Activated CD4-positive, alpha-beta T cell treated with anti-CD3 and anti-CD28 coated beads for 24 hours (primary cell): Measurements from ENCODE around the gene CDRT15.
"Not testable (repeated sequence)": the region's sequence is repeated elsewhere in the genome, so short reads cannot be mapped to it uniquely, and the experiment has no call there.

ENCODE experiments used
- DNase-seq, 2 donors: peaks; one replicate each; pipeline ENCODE4 v3.0.0-alpha.2; 2020; ENCODE audit warnings: low read depth in 2 of 2

The CDRT15 gene

DNA sequence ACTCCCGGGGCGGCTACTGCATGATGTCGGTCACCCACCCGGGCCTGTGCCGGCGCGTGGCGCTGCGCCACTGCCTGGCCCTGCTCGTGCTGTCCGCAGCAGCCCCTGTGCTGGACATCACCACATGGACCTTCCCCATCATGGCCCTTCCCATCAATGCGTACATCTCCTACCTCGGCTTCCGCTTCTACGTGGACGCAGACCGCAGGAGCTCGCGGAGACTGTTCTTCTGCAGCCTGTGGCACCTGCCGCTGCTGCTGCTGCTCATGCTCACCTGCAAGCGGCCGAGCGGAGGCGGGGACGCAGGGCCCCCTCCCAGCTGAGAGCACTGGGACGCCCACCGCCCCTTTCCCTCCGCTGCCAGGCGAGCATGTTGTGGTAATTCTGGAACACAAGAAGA is 29.8 kb downstream of the CDRT15 start:
- DNase-seq: no peak

DNA sequence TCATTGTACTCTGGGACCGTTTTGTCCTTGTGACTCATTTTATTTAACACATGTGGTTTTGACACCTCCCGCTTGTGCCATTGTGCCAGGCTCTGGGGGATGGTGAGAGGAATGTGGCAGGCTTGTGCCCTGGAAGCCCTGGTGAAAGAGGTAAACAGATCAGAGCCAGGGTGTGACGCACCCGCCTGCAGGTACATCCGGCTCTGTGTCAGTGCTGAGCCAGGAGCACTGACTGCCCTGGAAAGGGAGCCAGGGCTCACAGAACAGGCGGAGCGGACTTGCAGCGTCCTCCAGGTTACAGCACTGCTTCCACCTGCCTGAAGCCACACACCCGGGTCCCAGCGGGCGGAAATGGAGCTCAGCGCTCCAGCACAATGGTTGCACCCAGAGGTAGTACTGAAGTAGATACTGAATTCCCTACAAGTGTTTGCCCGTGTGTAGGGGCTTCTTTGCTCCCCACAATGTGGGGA is 30.6 kb downstream of the CDRT15 start:
- DNase-seq: peak; percentile 49 to 53

DNA sequence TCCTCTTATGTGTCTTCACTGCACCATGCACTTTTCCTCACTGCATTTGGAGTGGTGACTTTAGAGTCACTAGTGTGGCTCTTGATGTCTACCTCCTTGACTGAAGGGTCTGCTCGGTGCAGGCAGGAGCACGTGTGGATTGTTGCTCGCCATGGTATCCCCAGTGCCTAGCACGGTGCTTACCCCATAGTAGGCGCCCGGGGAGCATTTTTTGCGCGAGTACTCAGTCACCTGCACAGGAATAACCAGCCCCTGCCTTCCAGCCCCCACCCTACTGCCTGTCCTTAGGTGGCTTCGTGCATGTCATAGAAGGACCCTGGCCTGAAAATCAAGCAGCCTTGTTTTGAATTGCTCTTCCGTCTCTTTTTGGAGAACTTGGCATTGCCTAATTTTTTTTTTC is 31.3 kb downstream of the CDRT15 start:
- DNase-seq: no peak

DNA sequence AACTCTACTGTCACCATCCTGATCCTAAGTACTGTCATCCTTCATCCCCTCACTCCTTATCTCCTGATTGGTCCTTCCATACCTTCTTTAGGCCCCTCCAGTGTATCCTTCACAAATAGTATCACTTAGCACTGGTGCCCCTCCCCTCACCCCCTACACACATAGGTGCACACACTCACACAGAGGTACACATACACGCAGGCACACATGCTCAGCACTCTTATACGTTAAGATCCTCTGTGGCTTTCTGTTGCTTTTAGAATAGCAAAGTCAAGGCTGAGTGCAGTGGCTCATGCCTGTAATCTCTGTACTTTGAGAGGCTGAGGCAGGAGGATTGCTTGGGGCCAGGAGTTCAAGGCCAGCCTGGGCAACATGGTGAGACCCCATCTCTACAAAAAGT is 32.1 kb downstream of the CDRT15 start:
- no peak for DNase-seq

DNA sequence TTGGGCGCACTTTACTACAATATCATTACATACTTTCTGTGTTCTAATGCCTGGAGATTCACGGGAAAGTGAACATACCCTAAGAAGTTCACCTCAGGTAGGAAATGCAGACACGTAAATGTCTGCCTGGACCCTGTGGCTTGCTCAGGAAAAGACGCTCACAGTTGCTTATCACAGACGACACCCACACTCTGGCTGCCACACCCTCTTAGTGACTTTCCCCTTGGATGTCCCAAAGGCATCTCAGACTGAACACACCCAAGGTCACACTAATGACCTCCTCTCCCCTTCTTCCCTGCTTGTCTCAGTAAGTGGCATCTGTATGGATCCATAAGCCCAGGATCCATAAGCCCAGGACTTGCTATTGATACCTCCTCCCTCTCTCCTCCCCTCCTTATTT is 32.6 kb downstream of the CDRT15 start:
- no peak for DNase-seq

DNA sequence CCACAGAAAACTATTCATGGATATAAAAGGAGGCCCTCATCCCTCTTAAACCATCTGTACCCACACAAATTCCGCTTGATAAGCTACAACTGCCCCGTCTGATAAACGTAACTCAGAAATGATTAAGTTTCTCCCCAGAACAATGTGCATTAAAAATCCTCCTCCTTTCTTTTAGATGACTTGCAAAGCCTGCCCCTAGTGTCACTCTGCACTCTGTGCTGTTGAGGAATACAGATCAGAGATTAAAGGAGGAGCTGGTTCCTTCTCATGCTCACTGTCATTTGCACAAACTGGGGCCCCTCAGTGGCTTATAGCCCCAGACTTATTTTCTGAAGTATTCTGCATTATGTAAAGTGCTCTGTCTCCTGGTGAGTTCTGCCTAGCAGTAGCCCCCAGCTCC is 33.3 kb downstream of the CDRT15 start:
- DNase-seq: no peak

DNA sequence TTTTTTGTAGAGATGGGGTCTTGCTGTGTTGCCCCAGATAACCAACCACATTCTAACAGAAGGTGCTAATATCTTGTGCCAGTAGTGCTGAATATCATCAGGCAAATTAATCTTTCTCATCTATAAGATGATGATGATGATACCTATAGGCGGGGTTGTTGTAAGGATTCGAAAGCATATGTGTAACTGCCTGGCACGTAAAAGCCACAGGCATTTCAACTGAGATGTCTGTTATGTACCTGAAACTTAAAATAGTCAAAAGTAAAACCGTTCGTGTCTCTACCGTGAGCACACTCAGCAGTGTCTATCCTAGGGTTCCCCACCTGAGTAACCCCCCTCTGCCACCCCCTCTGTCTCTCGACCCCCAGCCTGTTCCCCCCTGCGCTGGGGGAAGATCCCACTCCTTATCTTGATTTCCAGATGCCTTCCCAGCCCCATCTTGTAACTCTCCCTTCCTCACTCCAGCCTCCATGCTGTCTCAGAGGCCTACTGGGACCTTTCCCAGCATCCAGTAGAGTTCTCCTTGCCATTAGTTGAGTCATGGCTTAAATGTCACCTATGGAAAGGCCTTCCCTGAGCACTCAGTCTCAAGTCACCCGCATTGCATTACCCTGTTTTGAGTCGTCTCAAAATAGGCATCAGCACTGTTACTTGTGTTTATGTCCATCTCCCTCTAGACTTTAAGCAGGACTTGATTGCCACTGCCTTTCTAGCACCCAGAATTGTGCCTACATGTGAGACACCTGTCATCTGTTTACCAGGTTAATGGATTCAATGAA is 34.1 kb downstream of the CDRT15 start:
- DNase-seq: no peak

DNA sequence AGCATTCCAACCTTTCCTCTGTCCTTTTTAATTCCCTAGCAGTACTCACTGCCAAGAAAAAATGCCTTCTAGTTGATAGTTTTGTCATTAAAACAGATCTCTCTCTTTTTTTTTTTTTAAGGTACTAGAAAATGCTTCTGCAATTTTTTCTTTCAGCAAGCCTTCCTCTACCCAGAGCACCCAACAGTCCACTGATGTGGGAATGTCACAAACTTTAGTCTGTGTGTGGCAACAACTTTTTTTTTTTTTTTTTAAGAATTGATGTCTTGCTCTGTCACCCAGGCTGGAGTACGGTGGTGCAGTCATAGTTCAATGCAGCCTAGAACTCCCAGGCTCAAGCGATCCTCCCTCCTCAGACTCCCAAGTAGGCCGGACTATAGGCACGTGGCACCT is 34.7 kb downstream of the CDRT15 start:
- DNase-seq: no peak

DNA sequence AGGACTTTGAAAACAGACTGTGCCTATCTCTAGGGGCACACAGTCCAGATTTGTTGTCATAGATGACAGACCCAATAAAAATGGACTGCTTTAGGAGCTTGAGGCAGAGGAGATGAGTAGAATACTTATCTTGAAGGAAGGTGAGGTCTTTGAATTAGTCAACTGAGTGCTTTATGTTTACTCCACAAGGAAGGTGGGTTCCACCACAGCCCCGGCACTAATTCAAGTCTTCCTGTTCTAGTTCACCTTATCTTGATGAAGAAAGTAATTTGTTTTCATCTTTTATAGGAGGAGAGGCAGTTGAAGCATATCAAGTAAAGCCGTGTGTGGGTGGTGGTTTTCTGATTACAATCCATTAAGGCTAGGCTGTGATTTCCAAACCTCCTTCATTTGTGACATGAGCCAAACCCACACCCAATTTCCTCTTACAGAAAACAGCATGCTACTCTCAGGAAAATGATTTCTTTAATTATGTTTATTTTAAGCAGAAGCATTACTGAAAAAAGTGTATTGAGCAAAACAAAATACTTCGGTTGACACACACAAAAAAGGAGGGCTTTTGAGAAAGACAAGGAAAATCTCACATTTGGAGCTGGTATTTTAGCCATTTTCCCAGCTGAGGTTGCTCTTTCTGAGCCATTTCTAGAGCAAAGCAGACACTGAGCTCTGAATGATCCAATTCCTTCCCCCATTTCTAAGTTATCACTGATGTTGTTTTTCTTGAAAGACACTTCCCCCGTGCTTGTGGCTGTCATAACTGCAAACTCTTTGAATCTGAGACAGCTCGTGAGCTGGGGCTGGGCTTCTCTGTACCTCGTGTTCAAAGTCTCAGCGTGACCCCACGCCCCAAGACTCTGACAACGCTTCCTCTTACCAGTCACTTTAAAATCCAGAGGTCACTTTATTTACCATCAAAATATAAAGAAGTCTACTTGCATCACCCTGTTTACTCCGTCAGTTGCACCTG is 35.4 kb downstream of the CDRT15 start:
- no peak for DNase-seq

DNA sequence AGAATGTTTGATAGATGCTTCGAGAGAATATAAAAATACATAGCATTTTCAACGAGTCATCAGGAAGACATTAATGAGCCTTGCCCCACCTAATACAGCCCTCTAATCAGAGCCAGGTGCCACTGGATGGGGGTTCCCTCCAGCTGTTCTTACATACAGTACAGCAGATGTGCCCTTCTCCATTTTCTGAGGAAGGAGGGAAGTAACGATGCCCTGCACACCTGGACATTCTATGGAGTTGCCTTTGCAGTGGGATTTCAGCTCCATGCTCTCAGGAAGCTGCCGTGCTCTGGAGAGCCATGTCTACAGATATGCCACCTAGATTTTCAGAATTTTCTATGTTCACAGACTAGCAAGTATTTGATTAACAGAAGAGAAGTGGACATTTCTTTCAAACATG is 36.3 kb downstream of the CDRT15 start:
- no peak for DNase-seq

DNA sequence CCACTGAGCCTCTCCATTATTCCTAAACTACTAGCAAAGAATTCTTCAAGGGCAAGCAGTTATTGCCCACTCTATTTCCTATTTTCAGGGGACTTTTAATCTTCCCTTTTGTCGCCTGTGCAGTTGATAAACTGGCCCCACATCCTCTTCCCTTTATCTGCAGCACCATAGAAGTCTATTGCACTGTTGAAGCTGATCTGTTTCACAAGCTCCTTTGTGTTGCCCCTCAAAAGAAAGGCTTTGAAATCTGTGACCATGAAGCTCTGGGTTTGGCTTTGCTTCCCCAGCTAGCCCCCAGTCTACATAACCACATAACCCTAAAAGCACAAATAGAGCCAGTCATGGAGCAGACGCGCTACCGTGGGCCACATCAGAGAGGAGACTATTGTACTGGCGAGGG is 37.1 kb downstream of the CDRT15 start:
- no peak for DNase-seq

DNA sequence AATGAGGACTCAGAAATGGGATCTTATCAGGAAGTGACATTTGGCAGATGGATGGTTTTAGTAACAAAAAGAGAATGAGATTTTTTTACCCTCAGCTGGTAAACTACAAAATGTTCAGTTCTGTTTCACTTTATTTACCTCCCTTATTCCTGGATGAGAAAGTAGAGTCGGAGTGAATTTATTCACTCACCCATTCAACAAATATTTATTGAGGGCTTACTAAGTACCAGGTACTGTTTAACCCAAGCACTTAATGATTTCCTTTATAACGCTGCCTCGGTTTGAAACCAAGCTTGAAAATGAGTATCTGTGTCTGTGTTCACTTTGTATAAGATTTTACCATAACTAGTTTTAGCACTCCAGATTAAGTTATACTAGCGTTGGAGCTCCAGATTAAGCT is 38.1 kb downstream of the CDRT15 start:
- no peak for DNase-seq

DNA sequence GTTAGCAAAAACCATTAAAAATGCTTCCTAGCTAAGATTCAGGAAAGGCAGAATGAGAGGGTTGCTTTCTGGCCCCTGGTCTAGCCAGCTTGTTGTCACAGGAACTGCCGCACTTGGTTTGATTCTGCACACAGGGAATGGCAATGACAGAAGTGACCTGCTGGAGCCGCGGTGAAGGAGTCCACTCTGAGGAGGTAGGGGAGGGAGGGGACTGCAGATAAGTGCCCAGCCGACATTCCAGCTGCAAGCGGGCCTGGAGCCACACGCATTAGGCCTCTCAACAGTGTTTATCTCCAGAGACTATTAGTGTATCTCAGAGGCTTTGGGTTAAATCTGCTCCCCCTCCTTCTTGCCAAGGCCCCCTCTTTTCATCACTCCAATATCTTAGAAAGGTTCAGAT is 38.6 kb downstream of the CDRT15 start:
- no peak for DNase-seq

DNA sequence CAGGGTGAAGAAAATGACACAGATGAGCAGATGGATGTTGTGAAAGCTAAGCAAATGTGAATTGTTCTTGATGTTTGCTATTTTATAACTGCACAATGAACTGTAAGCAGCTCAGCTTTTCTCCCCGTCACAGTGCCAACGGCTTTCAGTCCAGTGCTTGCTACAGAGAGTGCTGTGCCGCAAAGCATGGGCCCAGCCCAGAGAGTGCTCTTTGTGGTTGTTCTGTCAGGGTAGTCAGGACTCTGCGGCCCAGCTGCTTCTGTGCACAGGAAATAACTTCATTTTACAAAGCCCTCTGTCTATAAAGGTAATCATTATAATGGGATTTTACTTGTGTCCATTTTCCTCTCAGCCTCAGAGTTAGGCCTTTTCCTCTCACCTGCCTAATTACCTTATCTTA is 39.1 kb downstream of the CDRT15 start:
- DNase-seq: peak in 1 of 2 donors; percentile 47

DNA sequence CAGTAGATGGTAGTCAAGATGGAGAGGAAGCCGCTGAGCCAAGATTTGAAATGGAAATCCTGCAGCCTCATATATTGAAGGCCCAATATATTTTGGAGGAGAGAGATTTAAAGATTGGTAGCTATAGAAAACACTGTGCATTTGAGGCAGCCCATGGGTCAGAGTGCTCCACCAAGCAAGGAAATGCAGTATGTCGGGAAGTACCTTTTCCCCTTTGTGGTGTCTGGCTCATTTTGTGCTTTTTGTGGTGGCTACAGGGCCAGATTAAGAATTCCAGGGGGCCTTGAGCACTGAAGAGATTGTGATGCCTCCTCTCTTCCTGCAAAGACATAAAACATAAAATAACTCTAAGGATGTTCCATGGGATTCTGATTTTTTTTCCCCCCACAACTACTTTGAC is 39.6 kb downstream of the CDRT15 start:
- DNase-seq: no peak

DNA sequence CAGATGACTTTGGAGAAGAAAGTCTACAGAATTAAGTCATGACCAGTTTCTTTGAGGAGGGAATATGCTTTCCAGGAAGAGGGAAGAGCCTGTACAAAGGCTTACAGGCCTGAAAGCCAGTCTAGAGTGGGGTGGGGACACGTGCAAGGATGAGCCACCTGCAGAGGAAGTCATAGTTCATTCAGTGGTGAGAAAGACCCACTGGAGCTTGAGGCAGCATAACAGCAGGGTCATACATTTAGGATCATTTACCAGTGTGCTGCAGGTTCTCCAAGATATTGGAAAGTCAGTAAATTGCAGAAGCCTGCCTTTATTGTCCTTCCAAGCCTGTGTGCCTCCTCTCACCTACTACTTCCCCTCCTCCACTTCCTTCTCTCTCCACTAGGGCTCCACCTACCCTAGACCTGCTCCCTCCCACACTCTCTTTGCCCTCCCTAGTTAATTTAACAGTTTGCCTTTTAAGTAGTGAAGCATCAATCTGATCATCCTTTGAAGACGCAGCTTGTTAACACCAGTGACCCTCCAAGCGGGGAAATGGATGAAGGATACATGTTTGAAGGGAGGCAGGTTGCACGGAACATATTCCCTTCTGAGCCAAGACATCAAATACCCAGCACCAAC is 40.2 kb downstream of the CDRT15 start:
- no peak for DNase-seq

DNA sequence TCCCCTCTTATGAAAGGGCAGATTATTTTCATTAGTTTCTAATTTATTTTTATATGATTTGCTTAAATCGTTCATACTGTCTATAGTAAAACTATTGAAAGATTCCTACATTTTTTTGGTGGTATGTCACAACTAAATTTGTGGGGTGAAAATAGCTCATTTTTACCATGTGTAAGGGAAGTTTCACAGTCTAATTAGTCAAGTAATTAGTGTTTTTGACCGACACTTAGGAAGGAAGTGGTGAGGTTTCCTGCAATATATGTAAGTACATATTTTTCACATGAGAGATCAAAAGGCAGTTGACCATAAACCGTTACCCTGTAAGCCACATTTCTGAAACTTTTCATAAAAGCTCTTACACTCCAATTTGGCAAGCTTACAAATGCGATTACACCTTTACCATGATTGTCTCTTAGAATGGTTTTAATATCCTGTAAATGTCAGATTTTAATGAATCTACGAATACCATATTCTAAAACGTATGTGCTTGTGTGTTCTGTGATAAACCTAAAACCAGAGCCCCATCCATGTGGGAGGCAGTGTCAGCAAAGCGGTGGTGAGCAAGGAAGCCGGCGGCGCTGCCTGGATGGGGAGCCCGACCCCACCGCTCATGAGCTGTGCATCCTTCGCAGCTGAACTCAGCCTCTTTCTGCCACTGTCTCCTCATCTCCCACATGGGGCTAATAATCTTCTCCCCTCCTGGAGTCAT is 43.9 kb downstream of the CDRT15 start:
- DNase-seq: not testable (repeated sequence)

DNA sequence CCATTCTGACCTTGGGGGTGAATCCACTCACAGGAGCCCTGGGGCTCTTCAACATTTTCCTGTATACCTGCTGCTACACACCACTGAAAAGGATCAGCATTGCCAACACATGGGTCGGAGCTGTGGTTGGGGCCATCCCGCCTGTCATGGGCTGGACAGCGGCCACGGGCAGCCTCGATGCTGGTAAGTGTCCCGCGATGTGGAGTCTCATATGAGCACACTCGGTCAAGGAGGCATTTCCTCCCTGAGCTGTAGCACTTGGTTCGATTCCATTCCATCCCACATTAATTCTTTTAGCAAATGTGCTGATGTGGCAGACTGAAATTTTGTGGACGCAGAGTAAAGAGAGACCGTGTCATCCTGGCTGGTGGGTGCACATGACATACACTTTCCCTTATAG is 44.6 kb downstream of the CDRT15 start:
- DNase-seq: not testable (repeated sequence)

DNA sequence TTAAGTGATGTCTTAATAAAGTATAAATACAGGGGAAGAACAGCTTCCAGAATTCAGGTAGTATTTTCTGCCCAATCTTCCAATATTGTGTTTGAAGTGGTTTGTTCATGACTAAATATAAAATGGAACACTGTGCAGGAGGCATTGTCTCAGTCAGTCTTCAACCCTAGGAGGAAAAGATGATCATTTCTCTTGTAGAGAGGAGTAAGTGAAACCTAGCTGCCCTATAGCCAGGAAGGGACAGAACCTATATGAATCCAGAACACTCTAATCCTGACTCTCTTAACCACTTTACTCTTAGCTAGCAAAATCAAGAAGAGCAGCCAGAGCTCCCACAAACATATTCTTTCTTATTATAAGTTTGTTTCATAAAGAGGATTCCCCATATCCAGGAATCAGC is 45.2 kb downstream of the CDRT15 start:
- not testable (repeated sequence) for DNase-seq

DNA sequence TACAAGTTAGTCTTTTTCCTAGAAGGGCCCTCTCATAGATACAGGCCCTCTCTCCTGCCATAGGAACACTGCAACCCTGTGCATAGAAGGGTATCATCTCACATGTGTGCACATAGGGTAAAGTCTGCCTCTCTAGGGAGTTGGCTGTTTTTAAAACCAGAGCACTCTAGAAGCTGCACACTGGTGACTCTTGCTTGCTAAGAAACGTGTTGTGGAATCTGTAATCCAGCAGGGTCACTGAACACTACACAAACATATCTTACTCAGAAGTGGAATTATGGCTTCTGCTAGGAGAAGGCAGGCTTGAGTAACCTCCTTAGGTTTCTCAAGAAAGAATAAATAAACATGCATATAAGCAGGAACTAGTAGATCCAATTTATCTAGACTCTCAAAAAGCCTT is 45.9 kb downstream of the CDRT15 start:
- not testable (repeated sequence) for DNase-seq

DNA sequence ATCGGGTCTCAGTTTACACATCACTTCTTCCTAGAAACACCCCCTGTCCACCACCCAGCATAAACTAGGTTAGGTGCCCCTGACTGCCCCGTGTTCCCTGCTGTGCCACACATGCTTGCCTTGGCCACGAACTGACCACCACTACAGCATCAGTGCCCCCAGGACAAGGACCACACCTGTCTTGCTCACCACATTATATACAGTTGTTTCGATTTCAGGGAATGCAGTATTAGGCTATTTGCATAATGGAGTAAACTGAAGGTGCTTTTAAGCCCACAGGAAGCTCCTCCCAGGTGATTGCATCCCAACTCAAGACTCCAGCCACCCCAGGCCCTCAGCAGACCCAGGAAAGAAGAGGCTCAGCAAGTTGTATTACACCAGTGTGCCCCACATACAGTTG is 50.2 kb downstream of the CDRT15 start:
- not testable (repeated sequence) for DNase-seq
